HEK293 (cell line): ENCODE data around the gene SHLD1.

Experiments
- ELK4 ChIP-seq: IDR thresholded peaks from 2 replicates; pipeline ENCODE4 v1.6.1; 2011; ENCODE audit warnings: mild to moderate bottlenecking, low read depth, low read length, borderline replicate concordance
- RBAK ChIP-seq: fragments of 450-650 bp; formaldehyde crosslinking; IDR thresholded peaks from 2 replicates; pipeline ENCODE4 v1.5.1; 2016; ENCODE audit warnings: missing biosample characterization, missing genetic modification characterization
- ZIC2 ChIP-seq: fragments of 450-650 bp; formaldehyde crosslinking; IDR thresholded peaks from 2 replicates; pipeline ENCODE4 v1.5.1; 2016; ENCODE audit warnings: missing biosample characterization, missing genetic modification characterization
- ZNF19 ChIP-seq: fragments of 450-650 bp; formaldehyde crosslinking; IDR thresholded peaks from 2 replicates; pipeline ENCODE4; 2016; ENCODE audit warnings: missing biosample characterization, missing genetic modification characterization, low read depth
- ZNF37A ChIP-seq: fragments of 450-650 bp; IDR thresholded peaks from 2 replicates; pipeline ENCODE4 v1.5.1; 2018; ENCODE audit warnings: missing biosample characterization, missing genetic modification characterization
- TF ChIP-seq, protein P1 (sequence below): fragments of 450-650 bp; formaldehyde crosslinking; IDR thresholded peaks from 2 replicates; pipeline ENCODE4 v1.5.1; 2016; ENCODE audit warnings: missing biosample characterization, missing genetic modification characterization
- TF ChIP-seq, protein P2 (sequence below): fragments of 450-650 bp; formaldehyde crosslinking; IDR thresholded peaks from 2 replicates; pipeline ENCODE4 v1.5.1; 2017; ENCODE audit warnings: missing biosample characterization, mild to moderate bottlenecking, missing genetic modification characterization, moderate library complexity

- TF ChIP-seq, protein P1, sequence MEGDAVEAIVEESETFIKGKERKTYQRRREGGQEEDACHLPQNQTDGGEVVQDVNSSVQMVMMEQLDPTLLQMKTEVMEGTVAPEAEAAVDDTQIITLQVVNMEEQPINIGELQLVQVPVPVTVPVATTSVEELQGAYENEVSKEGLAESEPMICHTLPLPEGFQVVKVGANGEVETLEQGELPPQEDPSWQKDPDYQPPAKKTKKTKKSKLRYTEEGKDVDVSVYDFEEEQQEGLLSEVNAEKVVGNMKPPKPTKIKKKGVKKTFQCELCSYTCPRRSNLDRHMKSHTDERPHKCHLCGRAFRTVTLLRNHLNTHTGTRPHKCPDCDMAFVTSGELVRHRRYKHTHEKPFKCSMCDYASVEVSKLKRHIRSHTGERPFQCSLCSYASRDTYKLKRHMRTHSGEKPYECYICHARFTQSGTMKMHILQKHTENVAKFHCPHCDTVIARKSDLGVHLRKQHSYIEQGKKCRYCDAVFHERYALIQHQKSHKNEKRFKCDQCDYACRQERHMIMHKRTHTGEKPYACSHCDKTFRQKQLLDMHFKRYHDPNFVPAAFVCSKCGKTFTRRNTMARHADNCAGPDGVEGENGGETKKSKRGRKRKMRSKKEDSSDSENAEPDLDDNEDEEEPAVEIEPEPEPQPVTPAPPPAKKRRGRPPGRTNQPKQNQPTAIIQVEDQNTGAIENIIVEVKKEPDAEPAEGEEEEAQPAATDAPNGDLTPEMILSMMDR, result no peak
- TF ChIP-seq, protein P2, sequence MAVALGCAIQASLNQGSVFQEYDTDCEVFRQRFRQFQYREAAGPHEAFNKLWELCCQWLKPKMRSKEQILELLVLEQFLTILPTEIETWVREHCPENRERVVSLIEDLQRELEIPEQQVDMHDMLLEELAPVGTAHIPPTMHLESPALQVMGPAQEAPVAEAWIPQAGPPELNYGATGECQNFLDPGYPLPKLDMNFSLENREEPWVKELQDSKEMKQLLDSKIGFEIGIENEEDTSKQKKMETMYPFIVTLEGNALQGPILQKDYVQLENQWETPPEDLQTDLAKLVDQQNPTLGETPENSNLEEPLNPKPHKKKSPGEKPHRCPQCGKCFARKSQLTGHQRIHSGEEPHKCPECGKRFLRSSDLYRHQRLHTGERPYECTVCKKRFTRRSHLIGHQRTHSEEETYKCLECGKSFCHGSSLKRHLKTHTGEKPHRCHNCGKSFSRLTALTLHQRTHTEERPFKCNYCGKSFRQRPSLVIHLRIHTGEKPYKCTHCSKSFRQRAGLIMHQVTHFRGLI, result no peak
- TF ChIP-seq ZNF19 (no peak), ELK4 (no peak), RBAK (tag by site-specific recombination) (no peak), ZNF37A (tag by site-specific recombination) (no peak), ZIC2 (tag by site-specific recombination) (no peak)
These were observed 149.2 kb downstream of the SHLD1 start for GRCh38 chr20:5899444-5899843.
